SU-DHL-6 (cell line): ENCODE measurements around the gene PTCD1.

ENCODE experiments used
- EZH2phosphoT487 ChIP-seq: fragments of 200-600 bp; sonication (generic), shearing (Covaris generic); conservative IDR thresholded peaks from 2 replicates; pipeline ENCODE4 v1.6.1; 2018; ENCODE audit warnings: mild to moderate bottlenecking, antibody characterized with exemption, low read length, moderate library complexity, mixed read lengths
- TF ChIP-seq, protein P1 (sequence below): fragments of 200-600 bp; sonication (generic); IDR thresholded peaks from one replicate; pipeline ENCODE4 v1.5.1; 2017; ENCODE audit warnings: antibody characterized with exemption, mild to moderate bottlenecking, low read length, moderate library complexity; ENCODE audit not compliant: insufficient read depth, poor library complexity, severe bottlenecking

DNA sequence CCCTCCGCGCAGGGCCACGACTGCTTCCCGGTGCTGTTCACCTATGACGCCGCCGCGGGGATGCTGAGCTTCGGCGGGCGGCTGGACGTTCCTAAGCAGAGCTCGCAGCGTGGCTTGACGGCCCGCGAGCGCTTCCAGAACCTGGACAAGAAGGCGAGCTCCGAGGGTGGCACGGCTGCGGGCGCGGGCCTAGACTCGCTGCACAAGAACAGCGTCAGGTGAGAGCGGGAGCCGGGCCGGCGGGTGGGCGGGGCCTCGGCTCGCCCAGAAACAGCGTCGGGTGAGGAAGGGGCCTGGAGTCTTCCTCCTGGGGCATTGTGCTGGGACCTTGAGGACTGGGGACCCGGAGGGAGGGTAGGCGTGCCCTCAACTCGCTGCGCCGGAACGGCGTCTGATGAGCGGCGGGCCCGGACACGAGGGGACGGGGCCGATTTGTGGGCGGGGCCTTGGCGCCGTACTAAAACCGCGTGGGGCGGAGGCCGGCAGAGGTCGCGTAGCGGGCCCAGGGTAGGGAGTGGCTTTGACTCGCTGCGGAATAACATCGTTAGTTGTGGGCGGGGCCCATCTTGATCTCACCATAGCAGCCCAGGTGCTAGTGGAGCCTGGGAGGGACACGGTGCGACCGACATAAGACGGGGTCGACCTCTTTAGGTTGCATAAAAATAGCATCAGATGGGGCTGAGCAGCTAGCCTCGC lies 45.8 kb downstream of the PTCD1 start:
- TF ChIP-seq, protein P1, sequence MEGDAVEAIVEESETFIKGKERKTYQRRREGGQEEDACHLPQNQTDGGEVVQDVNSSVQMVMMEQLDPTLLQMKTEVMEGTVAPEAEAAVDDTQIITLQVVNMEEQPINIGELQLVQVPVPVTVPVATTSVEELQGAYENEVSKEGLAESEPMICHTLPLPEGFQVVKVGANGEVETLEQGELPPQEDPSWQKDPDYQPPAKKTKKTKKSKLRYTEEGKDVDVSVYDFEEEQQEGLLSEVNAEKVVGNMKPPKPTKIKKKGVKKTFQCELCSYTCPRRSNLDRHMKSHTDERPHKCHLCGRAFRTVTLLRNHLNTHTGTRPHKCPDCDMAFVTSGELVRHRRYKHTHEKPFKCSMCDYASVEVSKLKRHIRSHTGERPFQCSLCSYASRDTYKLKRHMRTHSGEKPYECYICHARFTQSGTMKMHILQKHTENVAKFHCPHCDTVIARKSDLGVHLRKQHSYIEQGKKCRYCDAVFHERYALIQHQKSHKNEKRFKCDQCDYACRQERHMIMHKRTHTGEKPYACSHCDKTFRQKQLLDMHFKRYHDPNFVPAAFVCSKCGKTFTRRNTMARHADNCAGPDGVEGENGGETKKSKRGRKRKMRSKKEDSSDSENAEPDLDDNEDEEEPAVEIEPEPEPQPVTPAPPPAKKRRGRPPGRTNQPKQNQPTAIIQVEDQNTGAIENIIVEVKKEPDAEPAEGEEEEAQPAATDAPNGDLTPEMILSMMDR: no peak
- no peak for TF ChIP-seq EZH2phosphoT487
